GM23248 (cell line): ENCODE results near the gene AK1.

Experiments
- EZH2 ChIP-seq: fragments of 200-600 bp; sonication (generic); IDR thresholded peaks from 2 replicates; pipeline ENCODE4 v1.6.1; 2018; ENCODE audit warnings: antibody characterized with exemption, mild to moderate bottlenecking; ENCODE audit not compliant: insufficient read depth, poor library complexity, severe bottlenecking
- EZH2phosphoT487 ChIP-seq: fragments of 200-600 bp; sonication (generic); IDR thresholded peaks from 2 replicates; pipeline ENCODE4 v1.6.1; 2018; ENCODE audit warnings: antibody characterized with exemption, moderate library complexity, mild to moderate bottlenecking, low read depth; ENCODE audit not compliant: insufficient read depth

GRCh38 chr9:127915325-127915752, 37.9 kb upstream of the AK1 start:
- TF ChIP-seq EZH2, result no peak
- no peak for TF ChIP-seq EZH2phosphoT487
